M059J (cell line): ENCODE results near the gene ZNG1C. TPM values are rescaled to one million over a fixed set of nuclear protein-coding genes. Genes with fewer than 3 reads are reported as not detected.
"Not testable (repeated sequence)": the region's sequence is repeated elsewhere in the genome, so short reads cannot be mapped to it uniquely, and the experiment has no call there.

Experiments used
- DNase-seq: peaks from one replicate; pipeline ENCODE4 v3.0.0-alpha.2; 2012; ENCODE audit warnings: low read depth
- total RNA-seq: library from RNA; depleted of rRNA; stranded (reverse); fragments of >200 nt; shearing (Covaris generic); gene quantifications from 2 replicates; pipeline ENCODE4 v1.2.3, GENCODE V29; 2014; rRNA removed

ZNG1C gene
- total RNA-seq, 1 experiment from 2014 or later: 44.5 TPM

DNA sequence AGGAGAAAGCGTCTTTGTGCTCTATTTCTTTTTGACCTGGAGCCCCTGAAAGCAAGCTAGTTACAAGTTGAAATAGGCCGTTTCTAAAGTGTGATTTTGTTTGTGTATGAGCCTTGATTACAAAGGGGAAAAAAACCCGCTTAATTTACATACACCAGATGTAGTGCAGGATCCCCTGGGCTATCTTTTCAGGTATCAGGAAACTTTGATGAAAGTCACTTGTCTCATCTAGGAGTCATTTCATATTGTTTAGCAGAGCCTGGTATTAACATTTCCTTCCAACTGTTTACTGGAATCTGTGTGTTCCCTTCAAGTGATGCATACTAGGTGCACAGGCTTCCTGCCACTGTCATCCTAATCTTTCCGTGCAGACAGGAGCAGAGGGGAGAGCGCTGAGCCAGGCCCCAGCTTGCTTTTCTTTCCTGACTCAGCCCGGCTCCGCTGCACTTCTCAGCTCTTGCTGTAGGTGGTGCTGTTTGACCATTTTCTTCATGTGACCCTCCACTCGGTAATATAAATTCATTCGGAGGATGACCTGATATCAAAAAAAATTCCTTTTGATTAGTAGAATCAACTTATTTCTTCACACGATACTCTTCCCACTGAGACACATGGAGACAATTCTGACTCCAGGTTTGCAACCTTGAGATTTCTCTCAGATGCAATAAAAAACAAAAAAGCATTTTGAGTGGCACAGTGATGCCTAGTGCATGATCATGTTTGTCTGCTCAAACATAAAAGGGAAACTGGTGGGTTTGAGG, 100.7 kb downstream of the ZNG1C start:
- not testable (repeated sequence) for DNase-seq

GRCh38 chr9:68343242-68343641, 101.5 kb downstream of the ZNG1C start:
- not testable (repeated sequence) for DNase-seq

- DNase-seq: not testable (repeated sequence)
These were observed 102.2 kb downstream of the ZNG1C start for GRCh38 chr9:68343992-68344391.

Other genes with a start within 250 kb of the ZNG1C start
- gene FOXD4L3, start 60.9 kb downstream of the ZNG1C start, total RNA-seq: not detected in 2 replicates
- gene PGM5, start 114.6 kb downstream of the ZNG1C start, total RNA-seq: 0.94 and 1.1 TPM in 2 replicates